Chondrocyte (in vitro differentiated cells): ENCODE results near the gene EEF1AKMT3. TPM values are rescaled to one million over a fixed set of nuclear protein-coding genes. Genes with fewer than 3 reads are reported as not detected.

Experiments
- DNase-seq: peaks from one replicate; pipeline ENCODE4 v3.0.0; 2021; ENCODE audit warnings: mixed read lengths, low spot score
- H3K27ac Mint-ChIP-seq: one replicate; pipeline ENCODE4 v1.8.0; 2021; ENCODE audit warnings: mild to moderate bottlenecking, moderate library complexity, mixed read lengths; ENCODE audit not compliant: unreplicated experiment
- H3K27me3 Mint-ChIP-seq: 2 replicates; pipeline ENCODE4 v1.8.0; 2021; ENCODE audit warnings: low read depth, mixed read lengths
- H3K36me3 Mint-ChIP-seq: 2 replicates; pipeline ENCODE4 v1.8.0; 2021; ENCODE audit warnings: low read depth, mixed read lengths
- H3K4me1 Mint-ChIP-seq: 2 replicates; pipeline ENCODE4 v1.8.0; 2021; ENCODE audit warnings: low read depth, mild to moderate bottlenecking, mixed read lengths
- H3K4me3 Mint-ChIP-seq: one replicate; pipeline ENCODE4 v1.8.0; 2021; ENCODE audit warnings: mild to moderate bottlenecking, moderate library complexity, mixed read lengths; ENCODE audit not compliant: unreplicated experiment
- H3K9me3 Mint-ChIP-seq: 2 replicates; pipeline ENCODE4 v1.8.0; 2021; ENCODE audit warnings: low read depth, mixed read lengths
- CTCF ChIP-seq: fragments of 200-600 bp; sonication (generic); IDR thresholded peaks from 2 replicates; pipeline ENCODE4 v1.5.0; 2021; ENCODE audit warnings: antibody characterized with exemption, mild to moderate bottlenecking, moderate library complexity
- total RNA-seq: library from RNA; stranded (reverse); gene quantifications from 3 replicates; pipeline ENCODE4 v1.2.1, GENCODE V29; 2021

Gene EEF1AKMT3
- total RNA-seq, 1 donor from 2014 or later = 13.6 TPM

DNA sequence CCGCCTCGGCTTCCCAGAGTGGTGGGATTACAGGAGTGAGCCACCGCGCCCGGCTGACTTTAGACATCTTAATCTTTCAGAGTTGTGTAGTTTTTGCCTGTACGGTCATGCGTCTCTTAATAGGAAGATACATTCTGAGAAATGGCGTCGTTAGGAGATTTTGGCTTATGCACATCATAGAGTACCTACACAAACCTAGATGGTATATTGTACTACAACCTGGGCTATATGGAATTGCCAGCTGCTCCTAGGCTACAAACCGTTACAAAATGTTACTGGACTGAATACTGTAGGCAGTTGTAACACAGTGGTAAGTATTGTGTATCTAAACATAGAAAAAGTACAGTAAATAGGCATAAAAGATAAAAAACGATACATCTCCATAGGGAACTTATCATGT, 11.4 kb downstream of the EEF1AKMT3 start:
- no peaks in the 10 kb centered on the region for H3K27me3 Mint-ChIP-seq
- DNase-seq = no peak
- no peak overlapping the region for H3K4me3 Mint-ChIP-seq
- peaks cover 16% of the 10 kb centered on the region for H3K36me3 Mint-ChIP-seq
- H3K27ac Mint-ChIP-seq = peak overlapping the region; percentile 41
- peaks cover 16% of the 10 kb centered on the region for H3K4me1 Mint-ChIP-seq
- no peak for TF ChIP-seq CTCF
- H3K9me3 Mint-ChIP-seq = no peaks in the 10 kb centered on the region

GRCh38 chr12:57793920-57794319, 21.5 kb downstream of the EEF1AKMT3 start:
- H3K36me3 Mint-ChIP-seq = peaks cover 18% of the 10 kb centered on the region
- H3K27me3 Mint-ChIP-seq = no peaks in the 10 kb centered on the region
- H3K4me1 Mint-ChIP-seq = peaks cover 8% of the 10 kb centered on the region
- no peaks in the 10 kb centered on the region for H3K9me3 Mint-ChIP-seq
- no peak for TF ChIP-seq CTCF
- H3K27ac Mint-ChIP-seq = peak overlapping the region; percentile 19
- no peak overlapping the region for H3K4me3 Mint-ChIP-seq
- no peak for DNase-seq

DNA sequence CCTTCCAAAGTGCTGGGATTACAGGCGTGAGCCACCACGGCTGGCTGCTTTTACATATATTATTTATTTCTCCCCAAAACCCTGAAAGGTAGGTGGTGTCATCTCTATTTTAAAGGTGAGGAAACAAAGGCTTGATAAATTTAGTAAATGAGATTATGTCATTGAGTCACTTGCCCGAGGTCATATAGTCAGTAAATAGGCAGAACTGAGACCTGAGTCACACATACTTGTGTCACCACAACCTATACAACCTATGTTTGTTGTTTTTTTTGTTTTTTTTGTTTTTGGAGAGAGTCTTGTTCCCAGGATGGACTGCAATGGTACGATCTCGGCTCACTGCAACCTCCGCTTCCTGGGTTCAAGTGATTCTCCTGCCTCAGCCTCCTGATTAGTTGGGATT, 22.9 kb downstream of the EEF1AKMT3 start:
- no peak for TF ChIP-seq CTCF
- Mint-ChIP-seq H3K27me3 (no peaks in the 10 kb centered on the region), H3K36me3 (peaks cover 24% of the 10 kb centered on the region), H3K4me1 (peaks cover 8% of the 10 kb centered on the region), H3K27ac (no peak overlapping the region), H3K9me3 (no peaks in the 10 kb centered on the region), H3K4me3 (no peak overlapping the region)
- no peak for DNase-seq

GRCh38 chr12:57796996-57797395, 24.6 kb downstream of the EEF1AKMT3 start:
- no peak for DNase-seq
- H3K27me3 Mint-ChIP-seq = no peaks in the 10 kb centered on the region
- H3K4me3 Mint-ChIP-seq = no peak overlapping the region
- H3K36me3 Mint-ChIP-seq = peaks cover 29% of the 10 kb centered on the region
- no peaks in the 10 kb centered on the region for H3K9me3 Mint-ChIP-seq
- H3K4me1 Mint-ChIP-seq = peaks cover 8% of the 10 kb centered on the region
- TF ChIP-seq CTCF = no peak
- no peak overlapping the region for H3K27ac Mint-ChIP-seq

GRCh38 chr12:57797933-57798332, 25.5 kb downstream of the EEF1AKMT3 start:
- DNase-seq = no peak
- H3K9me3 Mint-ChIP-seq = no peaks in the 10 kb centered on the region
- peaks cover 8% of the 10 kb centered on the region for H3K4me1 Mint-ChIP-seq
- no peak overlapping the region for H3K27ac Mint-ChIP-seq
- no peak for TF ChIP-seq CTCF
- peaks cover 34% of the 10 kb centered on the region for H3K36me3 Mint-ChIP-seq
- no peak overlapping the region for H3K4me3 Mint-ChIP-seq
- H3K27me3 Mint-ChIP-seq = no peaks in the 10 kb centered on the region
